Suppressor macrophage (primary cell): Measurements from ENCODE around the gene H1-8.
"Not testable (repeated sequence)": the region's sequence is repeated elsewhere in the genome, so short reads cannot be mapped to it uniquely, and the experiment has no call there.

Experiments used
- DNase-seq, 4 experiments: peaks; one replicate each; pipeline ENCODE4 v3.0.0-alpha.2; 2020 to 2022
- total RNA-seq, 17 experiments: gene quantifications; one replicate each; lab custom pipeline; 2026; ENCODE audit warnings: mixed read lengths in 6 of 17, inconsistent platforms in 3 of 17; lab: John Stamatoyannopoulos, UW

The H1-8 gene, protein sequence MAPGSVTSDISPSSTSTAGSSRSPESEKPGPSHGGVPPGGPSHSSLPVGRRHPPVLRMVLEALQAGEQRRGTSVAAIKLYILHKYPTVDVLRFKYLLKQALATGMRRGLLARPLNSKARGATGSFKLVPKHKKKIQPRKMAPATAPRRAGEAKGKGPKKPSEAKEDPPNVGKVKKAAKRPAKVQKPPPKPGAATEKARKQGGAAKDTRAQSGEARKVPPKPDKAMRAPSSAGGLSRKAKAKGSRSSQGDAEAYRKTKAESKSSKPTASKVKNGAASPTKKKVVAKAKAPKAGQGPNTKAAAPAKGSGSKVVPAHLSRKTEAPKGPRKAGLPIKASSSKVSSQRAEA
- total RNA-seq, result 0 to 0.66 (median 0) reads per million in 17 experiments

DNA sequence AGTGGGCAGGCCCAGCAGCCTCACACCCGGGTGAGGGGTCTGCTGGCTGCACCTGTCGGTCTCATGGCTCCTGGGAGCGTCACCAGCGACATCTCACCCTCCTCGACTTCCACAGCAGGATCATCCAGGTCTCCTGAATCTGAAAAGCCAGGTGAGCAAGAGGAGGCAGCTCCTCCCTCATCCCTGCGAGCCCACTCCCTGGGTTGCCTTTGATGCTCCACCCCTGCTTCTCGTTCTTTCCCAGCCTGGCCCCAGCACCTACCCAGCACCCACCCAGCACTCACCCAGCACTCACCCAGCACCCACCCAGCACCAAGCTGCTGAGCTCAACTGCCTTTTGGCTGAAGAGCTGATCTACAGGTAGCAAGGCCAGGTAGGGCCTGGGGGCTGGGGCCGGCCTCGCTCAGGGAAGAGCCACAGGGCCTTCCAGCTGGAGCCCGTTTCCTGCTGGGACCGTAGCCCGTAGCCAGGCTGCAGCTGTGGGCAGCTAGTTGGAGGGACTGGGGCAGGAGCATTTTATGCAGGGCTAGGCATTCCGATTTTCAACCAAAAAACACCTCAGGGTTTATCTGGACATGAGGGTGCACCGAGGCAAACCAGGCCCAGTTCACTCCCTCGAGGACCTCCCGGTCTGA lies at the start of gene H1-8:
Gene H1-8 (plus strand): TSS at position 20 of the 635 bp plus-strand sequence. CDS start 44 bp downstream, at position 64.
- no peak for DNase-seq

DNA sequence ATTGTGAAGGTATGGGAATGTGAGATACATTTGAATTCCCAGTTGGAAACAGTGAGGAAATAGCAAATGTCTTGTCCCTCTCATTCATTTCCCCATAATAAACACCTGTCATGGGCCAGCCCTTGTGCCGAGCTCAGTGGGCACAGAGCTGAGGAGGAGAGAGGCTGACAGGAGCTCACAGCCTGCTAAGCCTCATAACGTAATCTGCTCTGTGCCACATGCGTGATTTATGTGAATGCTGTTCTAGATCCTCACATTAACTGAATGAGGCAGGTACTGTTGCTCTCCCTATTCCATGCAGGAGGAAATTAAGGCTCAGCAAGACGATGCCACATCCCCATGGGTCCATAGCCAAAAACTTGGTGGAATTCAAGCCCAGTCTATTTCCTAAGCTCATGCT lies 49.8 kb upstream of the H1-8 start:
- DNase-seq, result no peak

DNA sequence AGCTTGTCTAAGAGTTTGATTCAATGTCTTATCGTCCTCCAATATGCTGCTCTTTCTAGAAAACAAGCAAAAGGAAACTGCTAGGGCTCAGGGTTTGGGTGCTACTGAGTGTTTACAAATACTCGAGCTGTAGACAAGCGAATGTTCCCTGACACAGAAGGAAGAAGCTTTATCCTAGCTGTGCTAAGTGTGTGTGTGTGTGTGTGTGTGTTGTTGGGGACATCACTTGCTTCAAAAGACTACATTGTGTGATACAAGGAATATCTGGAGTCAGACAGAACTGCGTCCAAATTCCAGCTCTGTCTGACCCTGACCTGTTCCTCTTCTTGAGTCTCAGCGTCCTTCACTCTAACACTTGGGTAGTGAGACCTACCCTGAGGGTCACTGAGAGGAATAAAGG lies 48.5 kb upstream of the H1-8 start:
- not testable (repeated sequence) for DNase-seq

DNA sequence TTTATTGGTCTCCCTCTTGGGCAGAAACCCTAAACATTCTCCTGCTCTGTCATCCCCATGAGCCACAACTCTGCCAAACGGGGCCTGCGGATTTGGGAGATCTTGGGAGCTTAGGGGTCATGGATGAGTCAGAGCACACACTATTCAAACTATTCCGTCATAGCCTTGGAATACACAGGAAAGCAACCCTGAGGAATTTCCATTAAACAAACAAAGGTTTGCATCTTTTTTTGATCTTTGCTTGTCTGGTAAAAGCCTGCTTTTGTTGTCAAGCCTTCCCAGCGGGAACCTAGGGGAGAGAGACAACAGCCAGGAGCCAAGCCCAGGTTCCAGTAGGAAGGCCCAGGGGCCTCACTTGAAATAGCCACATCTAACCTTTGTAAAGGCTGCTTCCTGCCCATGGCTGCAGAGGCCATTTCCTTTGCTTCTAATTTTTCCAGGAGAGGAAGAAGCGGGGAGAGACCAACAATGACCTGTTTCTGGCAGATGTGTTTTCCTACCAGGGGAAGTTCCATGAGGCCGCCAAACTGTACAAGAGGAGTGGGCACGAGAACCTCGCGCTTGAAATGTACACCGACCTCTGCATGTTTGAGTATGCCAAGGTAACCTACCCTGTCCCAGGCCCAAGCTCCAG lies 47.9 kb upstream of the H1-8 start:
- not testable (repeated sequence) for DNase-seq

DNA sequence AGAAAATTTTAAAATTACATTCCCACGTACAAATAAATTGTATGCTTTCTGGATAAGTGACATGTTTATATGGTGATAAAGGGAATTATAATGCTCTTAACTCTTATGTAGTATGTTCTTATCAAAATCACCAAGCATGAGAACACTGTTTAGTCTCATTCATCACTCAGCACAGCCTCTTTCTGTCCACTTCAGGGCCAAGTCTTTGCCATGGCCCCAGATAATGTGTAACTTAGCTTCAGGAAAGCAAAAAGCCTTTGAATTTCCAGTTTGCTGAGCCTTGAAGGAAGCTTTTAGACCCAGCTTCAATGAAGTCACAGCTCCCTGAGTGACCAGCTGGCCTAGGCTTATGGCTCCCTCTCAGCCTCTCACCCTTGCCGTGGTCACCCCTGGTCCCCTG lies 45.1 kb upstream of the H1-8 start:
- DNase-seq, result not testable (repeated sequence)

DNA sequence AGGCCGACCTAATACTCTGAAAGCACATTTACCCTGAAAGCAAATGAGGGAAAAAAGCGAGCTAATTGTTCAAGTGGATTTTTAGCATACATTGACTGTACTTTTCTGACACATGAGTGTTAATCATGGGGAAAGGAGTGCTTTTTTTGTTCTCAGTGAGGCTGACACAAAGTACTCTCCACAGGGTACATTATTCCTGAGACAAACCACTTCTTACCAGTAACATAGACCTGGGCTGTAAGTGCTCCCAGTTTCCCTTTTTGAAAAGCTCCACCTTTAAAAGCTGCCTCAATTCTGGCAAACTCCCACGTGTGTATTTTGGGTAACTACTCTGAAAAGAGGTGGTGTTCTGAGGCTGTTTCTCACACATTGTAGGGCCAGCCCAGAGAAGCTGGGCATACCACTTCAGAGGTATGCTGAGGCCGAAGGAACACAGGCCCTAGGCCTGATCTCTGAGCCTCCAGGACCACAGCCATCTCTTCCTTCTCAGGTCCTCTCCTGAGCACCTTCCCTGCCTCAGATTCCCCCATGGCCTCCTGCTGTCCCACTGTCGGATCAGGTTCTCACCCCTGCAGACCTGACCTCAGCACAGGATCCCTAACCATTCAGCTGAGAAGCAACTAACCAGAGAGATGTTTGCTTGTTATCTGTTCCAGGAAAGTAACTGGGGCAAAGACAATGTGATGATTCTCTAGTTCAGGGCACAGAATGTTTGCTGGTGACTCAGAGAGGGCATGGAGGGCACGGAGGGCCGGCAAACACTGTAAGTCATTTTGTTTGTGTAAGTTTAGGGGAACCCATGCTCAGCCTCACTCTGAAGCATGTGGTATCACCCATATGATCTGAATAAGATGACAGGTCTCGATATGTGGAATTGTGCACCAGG lies 44.1 kb upstream of the H1-8 start:
- not testable (repeated sequence) for DNase-seq

DNA sequence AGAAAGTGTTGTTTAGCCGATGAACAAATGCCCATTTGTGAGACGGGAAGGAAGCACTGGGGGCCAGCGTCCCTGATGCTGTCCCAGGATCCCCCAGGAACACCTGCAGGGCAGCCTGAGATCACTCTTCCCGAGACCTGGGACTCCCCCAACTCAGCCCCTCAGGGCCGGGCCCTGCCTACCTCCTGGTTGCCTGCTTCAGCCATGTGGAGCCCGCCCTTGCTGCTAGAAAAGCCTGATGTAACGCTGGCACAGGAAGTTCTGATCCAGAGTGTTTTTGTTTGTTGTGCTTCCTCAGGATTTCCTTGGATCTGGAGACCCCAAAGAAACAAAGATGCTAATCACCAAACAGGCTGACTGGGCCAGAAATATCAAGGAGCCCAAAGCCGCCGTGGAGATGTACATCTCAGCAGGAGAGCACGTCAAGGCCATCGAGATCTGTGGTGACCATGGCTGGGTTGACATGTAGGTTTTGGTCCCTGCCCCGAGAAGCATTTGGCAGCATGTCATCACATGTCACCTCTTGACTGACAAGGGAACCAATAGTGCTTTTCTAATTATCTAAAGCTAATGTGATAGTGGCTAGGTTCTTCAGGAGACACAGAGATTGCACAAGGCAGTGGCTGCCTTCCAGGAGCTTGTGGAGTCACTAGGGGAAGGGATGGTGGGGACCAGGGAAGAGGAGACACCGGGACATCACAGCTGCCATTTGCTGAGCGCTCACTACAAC lies 43.2 kb upstream of the H1-8 start:
- DNase-seq, result not testable (repeated sequence)

DNA sequence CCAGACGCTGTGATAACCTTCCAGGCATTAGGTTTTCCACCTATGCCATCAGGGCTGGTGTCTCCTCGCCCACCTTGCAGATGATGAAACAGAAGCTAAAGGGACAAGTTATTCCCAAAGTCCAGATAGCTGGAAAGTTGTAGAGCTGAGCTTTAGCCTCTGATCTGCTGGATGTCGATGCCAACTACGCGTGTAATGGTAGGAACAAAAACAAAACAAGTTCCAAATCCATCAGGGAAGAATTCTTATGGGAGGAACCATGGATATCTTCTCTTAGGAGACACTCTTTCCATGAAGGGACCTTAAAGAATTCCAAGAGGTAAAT lies 42.7 kb upstream of the H1-8 start:
- no peak for DNase-seq

DNA sequence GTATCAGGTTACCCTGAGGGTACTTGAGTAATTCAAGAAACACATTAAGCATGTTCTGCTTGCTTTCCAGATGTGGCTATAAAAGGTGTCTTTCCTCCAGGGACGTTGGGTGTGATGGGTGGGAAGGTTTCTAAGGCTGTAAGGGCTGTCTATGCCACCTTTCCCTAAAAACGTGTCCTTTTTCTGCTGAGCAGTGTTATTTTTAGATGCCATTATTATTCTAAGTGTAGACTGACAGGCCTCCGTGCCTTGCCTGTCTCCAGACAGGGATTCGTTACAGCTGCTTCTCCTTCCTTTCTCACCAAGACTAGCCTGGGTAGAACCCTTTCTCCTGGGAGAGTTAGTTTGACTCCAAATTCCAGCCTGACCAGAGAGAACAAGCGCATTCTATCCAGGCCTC lies 41.3 kb upstream of the H1-8 start:
- DNase-seq, result no peak

DNA sequence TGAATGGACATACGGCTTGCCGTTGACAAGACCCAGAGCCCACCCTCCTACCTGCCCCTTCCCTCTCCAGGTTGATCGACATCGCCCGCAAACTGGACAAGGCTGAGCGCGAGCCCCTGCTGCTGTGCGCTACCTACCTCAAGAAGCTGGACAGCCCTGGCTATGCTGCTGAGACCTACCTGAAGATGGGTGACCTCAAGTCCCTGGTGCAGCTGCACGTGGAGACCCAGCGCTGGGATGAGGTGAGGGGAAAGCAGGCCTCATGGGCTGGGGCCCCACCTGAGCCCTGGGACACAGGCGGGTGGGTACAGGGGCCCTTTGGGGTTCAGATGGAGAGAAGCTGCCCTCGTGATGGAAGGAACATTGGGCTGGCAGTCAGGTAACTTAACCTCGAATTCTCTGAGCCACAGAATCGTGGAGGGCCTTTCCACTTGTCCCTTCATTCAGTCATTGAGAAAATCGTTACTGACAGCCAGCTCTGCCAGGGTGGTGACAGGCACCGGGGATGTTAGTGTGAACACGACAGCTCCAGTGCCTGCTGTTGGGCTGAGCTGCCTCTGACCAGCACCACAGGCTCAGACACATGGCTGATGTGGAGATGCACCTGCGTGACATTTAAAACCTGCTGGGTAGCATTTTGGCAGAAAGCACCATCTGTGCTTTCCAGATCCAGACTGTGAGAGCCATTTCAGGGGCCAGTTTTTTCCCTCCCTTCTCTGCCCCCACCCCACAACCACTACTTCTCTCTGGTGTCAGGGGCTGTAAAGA lies 40.1 kb upstream of the H1-8 start:
- DNase-seq, result no peak

DNA sequence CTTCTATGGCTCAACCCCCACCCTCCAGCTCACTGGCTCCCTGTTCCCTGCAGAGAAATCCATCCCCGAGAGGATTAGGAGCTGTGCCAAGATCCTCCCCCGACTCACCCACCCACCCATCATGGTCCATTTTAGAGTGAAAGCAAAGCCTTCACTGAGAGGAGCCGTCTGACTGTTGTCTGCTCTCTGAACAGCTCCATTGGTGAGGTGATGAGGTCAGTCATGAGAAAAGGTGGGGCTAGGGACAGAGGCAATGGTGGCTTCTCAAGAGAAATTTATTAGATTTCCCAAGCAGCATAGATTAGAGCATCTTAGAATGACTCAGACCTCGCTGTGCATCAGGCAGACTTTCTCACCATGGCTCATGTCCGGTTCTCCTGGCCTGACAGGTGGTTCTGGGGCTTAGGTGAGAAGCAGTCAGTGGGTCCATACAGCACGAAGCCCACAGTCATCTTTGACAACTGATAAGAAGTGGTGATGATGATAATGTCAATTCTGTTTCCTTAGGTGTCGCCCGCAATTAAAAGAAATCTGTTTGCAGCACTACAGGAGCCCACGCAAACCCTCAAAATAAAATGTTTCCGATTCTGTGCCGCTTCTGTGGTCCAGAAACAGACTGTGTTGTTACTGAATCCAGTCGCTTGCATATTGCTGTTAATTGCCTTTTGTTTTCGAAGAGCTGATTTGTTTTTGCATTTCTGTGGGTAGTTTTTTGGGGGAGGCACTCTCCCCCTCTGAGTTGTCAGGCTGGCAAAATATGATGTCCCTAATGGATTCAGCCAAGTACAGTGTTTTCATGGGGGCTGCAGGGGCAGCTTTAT lies 39.3 kb upstream of the H1-8 start:
- no peak for DNase-seq

DNA sequence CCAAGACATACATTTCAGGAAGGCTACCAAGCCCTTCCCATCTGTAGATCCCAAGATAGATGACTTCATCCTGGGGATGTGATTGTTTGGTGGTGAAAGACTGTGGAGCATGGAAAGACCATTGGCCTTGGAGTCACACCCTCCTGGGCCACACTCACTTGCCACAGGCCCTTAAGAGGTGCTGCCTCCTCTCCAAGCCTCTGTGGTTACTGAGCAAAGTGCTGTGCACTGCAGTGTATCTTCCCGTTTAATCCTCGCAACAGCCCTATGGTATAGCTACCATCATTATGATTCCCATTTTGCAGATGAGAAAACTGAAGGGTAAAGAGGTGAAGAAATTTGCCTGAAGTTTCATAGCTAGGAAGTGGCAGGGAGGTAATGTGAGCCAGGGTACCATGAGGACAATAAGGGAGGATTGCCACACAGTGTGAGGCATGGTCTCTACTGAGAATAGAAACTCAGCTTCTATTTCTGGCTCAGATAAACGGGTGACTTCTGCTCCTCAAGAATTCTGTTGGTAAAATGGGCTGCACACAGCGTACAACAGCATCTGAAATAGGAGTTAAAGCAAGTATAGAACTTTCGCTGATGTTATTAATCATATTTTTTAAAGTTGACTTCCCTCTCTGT lies 38.4 kb upstream of the H1-8 start:
- peak in 3 of 4 experiments; percentile 40 to 53 (median 41) for DNase-seq

DNA sequence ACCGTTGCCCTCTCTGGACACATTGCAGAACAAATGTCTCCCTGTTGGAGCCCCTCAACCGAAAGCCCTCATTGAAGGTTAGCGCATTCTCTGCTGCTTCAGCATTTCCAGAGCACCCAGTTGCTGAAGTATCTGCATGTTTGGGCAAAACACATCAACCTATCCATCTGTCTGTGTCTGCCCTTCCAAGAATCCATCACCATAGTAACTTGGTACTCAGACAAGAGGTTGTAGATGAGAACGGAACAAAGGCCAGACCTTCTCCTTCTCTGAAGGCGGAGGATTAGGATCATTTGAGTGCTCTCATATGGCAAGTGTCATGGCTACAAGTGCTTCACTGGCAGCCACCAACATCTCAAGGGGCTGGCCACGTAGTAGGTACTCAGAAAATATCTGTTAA lies 37.6 kb upstream of the H1-8 start:
- DNase-seq, result no peak

DNA sequence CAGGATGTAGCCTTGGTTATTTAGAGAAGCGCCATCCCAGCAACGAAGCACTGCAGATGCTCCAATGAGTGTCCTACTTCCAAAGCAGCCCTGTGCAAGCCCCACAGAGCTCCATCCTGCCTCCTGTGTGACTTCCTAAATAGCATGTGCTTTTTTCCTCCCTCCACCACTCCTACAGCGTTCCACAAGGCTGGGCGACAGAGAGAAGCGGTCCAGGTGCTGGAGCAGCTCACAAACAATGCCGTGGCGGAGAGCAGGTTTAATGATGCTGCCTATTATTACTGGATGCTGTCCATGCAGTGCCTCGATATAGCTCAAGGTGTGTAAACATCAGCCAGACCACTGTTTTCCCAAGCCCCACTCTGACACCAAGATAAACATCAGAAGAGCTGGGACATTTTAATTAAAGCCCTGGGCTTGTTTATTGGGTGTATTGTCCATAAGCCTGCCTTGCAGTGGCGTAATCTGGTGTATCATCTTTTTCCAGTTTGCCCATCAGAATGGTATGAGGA lies 36.7 kb upstream of the H1-8 start:
- DNase-seq, result no peak

DNA sequence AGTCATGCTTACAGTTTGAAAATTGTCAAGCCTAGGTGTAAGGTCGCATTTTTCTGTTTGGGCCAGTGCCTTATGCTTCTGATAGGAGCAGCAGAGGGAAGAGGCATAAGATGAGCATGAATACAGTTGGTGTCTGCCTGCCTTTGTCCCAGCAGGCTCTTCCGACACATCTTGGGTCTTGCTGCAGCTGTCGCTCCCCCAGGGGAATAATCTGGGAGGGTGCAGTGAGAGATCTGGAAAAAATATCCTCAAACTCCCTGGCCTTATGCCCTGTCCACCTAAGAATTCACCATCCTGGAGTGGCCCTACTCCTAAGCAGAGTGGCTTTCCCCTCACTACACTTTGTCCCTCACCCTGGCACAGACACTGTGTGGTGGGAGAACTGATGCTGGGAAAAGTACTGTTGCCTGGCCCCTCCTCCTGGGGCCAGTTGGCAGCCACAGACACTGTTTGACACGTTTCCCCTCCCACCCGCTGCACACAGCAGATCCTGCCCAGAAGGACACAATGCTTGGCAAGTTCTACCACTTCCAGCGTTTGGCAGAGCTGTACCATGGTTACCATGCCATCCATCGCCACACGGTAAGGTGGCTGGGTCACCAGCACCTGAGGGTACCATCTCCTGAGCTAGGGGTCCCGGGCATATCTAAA lies 35.7 kb upstream of the H1-8 start:
- DNase-seq, result no peak

DNA sequence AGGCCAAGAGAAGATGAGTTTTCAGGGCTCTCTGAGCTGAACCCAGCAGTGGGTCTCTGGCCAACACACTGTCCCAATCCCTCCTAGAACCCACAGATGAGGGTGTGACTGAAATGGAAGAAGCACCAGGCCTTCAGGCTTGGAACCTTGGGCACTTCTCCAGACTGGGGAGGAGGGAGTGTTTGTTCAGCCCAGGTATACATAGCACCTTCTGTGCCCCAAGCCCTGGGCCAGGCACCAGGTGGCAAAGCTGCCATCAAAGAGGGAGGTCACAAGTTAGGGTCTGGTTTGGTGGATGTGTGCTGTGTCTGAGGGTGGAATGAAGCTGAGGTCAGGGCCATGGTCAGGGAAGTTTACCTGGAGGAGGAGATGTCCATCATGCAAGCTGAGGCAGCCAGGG lies 30.4 kb upstream of the H1-8 start:
- DNase-seq, result no peak

DNA sequence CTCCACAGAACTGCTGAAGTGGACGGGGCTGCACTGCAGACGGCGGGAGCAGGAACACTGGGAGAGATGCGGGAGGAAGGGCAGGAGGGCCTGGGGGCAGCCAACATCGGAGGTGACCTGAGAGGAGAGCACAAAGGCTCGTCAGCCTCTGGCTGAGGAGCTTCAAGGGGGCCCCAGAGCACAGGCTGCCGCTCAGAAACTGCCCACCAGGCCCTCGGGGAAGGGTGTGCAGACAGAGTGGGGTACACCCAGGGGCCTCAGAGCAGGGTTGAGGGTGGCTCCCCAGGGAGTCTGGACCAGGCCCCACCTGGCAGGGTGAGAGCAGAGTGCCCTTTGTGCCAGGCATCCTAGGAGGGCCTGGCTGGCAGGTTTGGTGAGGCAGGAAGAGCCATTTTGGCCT lies 29.3 kb upstream of the H1-8 start:
- DNase-seq, result no peak

DNA sequence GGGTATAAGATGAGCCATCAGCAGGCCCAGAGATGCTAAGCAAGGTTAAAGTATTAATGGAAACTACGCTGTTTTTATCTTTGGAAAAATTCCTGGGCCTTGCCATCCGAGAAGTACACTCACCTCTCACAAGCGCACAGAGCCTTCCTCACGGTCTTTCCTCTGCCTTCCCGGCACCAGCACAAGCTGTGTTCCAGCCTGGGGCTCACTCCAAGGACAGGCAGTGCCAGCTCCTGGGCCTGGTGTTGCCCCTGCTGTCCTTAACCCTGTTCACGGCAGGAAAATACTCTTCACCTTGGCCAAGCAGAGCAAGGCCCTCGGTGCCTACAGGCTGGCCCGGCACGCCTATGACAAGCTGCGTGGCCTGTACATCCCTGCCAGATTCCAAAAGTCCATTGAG lies 28.9 kb upstream of the H1-8 start:
- DNase-seq, result no peak

DNA sequence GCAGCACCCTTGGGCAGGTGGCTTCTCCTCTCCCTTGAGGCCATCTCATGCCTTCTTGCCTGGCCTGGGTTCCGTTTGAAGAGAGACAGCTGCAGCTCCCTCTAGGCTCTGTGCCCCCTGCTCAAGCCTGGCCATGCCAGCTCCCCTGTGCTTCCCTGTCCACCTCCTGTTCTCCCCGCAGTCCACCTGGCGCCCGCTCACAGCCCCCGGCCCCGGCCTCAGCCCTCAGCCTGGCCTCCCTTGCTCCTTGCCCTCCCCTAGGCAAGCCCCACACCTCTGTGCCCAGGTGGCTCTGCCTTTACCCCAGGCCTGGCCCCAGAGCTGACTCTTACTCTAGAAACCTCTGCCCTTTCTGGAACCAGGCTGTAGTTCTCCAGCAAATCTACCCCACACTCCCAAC lies 28.4 kb upstream of the H1-8 start:
- peak in 1 of 4 experiments; percentile 37 for DNase-seq
